Fibroblast of lung (primary cell): ENCODE results near the gene ARID5A. TPM values are rescaled to one million over a fixed set of nuclear protein-coding genes. Genes with fewer than 3 reads are reported as not detected.

Experiments used
- DNase-seq, 2 donors: peaks; one replicate each; pipeline versions ENCODE4 v3.0.0 to v3.0.0-alpha.2; 2010; ENCODE audit warnings: low read depth in 2 of 2
- H2AFZ ChIP-seq: 2 replicates; pipeline ENCODE4 v1.5.1; 2012; ENCODE audit warnings: low read length, control low read depth, inconsistent platforms
- H3K27ac ChIP-seq: 2 replicates; pipeline ENCODE4 v1.5.1; 2011; ENCODE audit warnings: low read length, control low read depth; ENCODE audit not compliant: insufficient read depth
- H3K27me3 ChIP-seq: 2 replicates; pipeline ENCODE4 v1.5.1; 2011; ENCODE audit warnings: mild to moderate bottlenecking, low read length; ENCODE audit not compliant: control insufficient read depth, insufficient read depth
- H3K36me3 ChIP-seq: 2 replicates; pipeline ENCODE4 v1.5.1; 2011; ENCODE audit warnings: low read length; ENCODE audit not compliant: control insufficient read depth, insufficient read depth
- H3K4me1 ChIP-seq: 2 replicates; pipeline ENCODE4 v1.5.1; 2011; ENCODE audit warnings: low read length; ENCODE audit not compliant: control insufficient read depth, insufficient read depth; ENCODE audit errors: extremely low read depth
- H3K4me2 ChIP-seq: 2 replicates; pipeline ENCODE4 v1.5.1; 2011; ENCODE audit warnings: low read length, control low read depth; ENCODE audit not compliant: insufficient read depth; ENCODE audit errors: extremely low read depth
- H3K4me3 ChIP-seq, 4 experiments: fragments of 200-600 bp in 1 of 4; sonication (generic) in 1 of 4; replicated peaks in 1 of 4; 2 replicates each; pipeline ENCODE4 v1.5.1; 2011 to 2016; ENCODE audit warnings: low read length in 4 of 4, low read depth in 3 of 4, mild to moderate bottlenecking in 3 of 4, control low read depth in 2 of 4, inconsistent platforms in 1 of 4, mixed read lengths in 1 of 4; ENCODE audit not compliant: insufficient read depth in 1 of 4; ENCODE audit errors: control extremely low read depth in 1 of 4
- H3K79me2 ChIP-seq: 2 replicates; pipeline ENCODE4 v1.5.1; 2012; ENCODE audit warnings: mild to moderate bottlenecking, low read length, inconsistent platforms; ENCODE audit not compliant: control insufficient read depth, insufficient read depth
- H3K9ac ChIP-seq: 2 replicates; pipeline ENCODE4 v1.5.1; 2011; ENCODE audit warnings: mild to moderate bottlenecking, low read length, control low read depth; ENCODE audit not compliant: insufficient read depth
- H3K9me3 ChIP-seq: 2 replicates; pipeline ENCODE4 v1.5.1; 2012; ENCODE audit warnings: low read depth, low read length; ENCODE audit not compliant: control insufficient read depth, insufficient read depth
- H4K20me1 ChIP-seq: 2 replicates; pipeline ENCODE4 v1.5.1; 2011; ENCODE audit warnings: low read length; ENCODE audit not compliant: control insufficient read depth, insufficient read depth; ENCODE audit errors: extremely low read depth
- EZH2 ChIP-seq: IDR thresholded peaks from 2 replicates; pipeline ENCODE4 v1.5.1; 2012; ENCODE audit warnings: low read length, control low read depth, mild to moderate bottlenecking; ENCODE audit errors: missing control alignments
- polyA plus RNA-seq, 2 donors: library from polyadenylated mRNA; depleted of rRNA in 1 of 2; stranded (reverse) in 1 of 2; unstranded in 1 of 2; fragments of >200 nt; gene quantifications; 2 replicates each; pipeline ENCODE4 v1.2.1, GENCODE V29; 2011 to 2012; ENCODE audit warnings: missing spikeins in 1 of 2
- total RNA-seq: library from RNA; depleted of rRNA; stranded (reverse); fragments of >200 nt; gene quantifications from 2 replicates; pipeline ENCODE4 v1.2.1, GENCODE V29; 2014
- TF ChIP-seq, protein P1 (sequence below), 2 donors: IDR thresholded peaks in 1 of 2; conservative IDR thresholded peaks in 1 of 2; 1 replicate in 1 of 2; 2 replicates in 1 of 2; pipeline ENCODE4 v1.5.1; 2011 to 2012; ENCODE audit warnings: low read length in 2 of 2, control low read depth in 1 of 2, inconsistent platforms in 1 of 2, low read depth in 1 of 2, mild to moderate bottlenecking in 1 of 2

The ARID5A gene
- total and polyA plus RNA-seq, 2 donors (not counting 1 experiment from before 2014, with no cell fraction given) = 5.2 to 9.7 TPM

- Histone ChIP-seq H3K36me3 (peaks cover 4% of the 10 kb centered on the region), H3K4me1 (peaks cover 4% of the 10 kb centered on the region), H3K9me3 (no peaks in the 10 kb centered on the region), H3K4me2 (no peak overlapping the region), H3K27me3 (no peaks in the 10 kb centered on the region), H3K9ac (no peak overlapping the region), H4K20me1 (no peaks in the 10 kb centered on the region), H3K4me3 (no peak overlapping the region), H2AFZ (no peak overlapping the region), H3K79me2 (no peaks in the 10 kb centered on the region), H3K27ac (no peak overlapping the region)
- DNase-seq = no peak
- TF ChIP-seq, protein P1, sequence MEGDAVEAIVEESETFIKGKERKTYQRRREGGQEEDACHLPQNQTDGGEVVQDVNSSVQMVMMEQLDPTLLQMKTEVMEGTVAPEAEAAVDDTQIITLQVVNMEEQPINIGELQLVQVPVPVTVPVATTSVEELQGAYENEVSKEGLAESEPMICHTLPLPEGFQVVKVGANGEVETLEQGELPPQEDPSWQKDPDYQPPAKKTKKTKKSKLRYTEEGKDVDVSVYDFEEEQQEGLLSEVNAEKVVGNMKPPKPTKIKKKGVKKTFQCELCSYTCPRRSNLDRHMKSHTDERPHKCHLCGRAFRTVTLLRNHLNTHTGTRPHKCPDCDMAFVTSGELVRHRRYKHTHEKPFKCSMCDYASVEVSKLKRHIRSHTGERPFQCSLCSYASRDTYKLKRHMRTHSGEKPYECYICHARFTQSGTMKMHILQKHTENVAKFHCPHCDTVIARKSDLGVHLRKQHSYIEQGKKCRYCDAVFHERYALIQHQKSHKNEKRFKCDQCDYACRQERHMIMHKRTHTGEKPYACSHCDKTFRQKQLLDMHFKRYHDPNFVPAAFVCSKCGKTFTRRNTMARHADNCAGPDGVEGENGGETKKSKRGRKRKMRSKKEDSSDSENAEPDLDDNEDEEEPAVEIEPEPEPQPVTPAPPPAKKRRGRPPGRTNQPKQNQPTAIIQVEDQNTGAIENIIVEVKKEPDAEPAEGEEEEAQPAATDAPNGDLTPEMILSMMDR (conservative IDR thresholded peaks at IDR 0.05 in 1 of 2, IDR thresholded peaks at IDR 0.05 in 1 of 2; ENCODE audit: low read depth in 1 of 2, low read length in 2 of 2) = no peak
- no peak for TF ChIP-seq EZH2
These were observed 9.8 kb downstream of the ARID5A start for GRCh38 chr2:96546321-96546720.

GRCh38 chr2:96546797-96547196, 10.2 kb downstream of the ARID5A start:
- no peak for DNase-seq
- H3K9ac ChIP-seq = no peak overlapping the region
- no peak for TF ChIP-seq EZH2
- TF ChIP-seq, protein P1 (conservative IDR thresholded peaks at IDR 0.05 in 1 of 2, IDR thresholded peaks at IDR 0.05 in 1 of 2; ENCODE audit: low read depth in 1 of 2, low read length in 2 of 2) = no peak
- no peaks in the 10 kb centered on the region for H3K9me3 ChIP-seq
- H3K27ac ChIP-seq = no peak overlapping the region
- H3K36me3 ChIP-seq = peaks cover 4% of the 10 kb centered on the region
- H3K27me3 ChIP-seq = no peaks in the 10 kb centered on the region
- H3K4me3 ChIP-seq = no peak overlapping the region
- no peak overlapping the region for H3K4me2 ChIP-seq
- peaks cover under 1% of the 10 kb centered on the region for H3K4me1 ChIP-seq
- no peak overlapping the region for H2AFZ ChIP-seq
- no peaks in the 10 kb centered on the region for H3K79me2 ChIP-seq
- H4K20me1 ChIP-seq = no peaks in the 10 kb centered on the region

GRCh38 chr2:96547203-96547641, 10.7 kb downstream of the ARID5A start:
- Histone ChIP-seq H3K79me2 (no peaks in the 10 kb centered on the region), H3K27ac (no peak overlapping the region), H3K36me3 (peaks cover 4% of the 10 kb centered on the region), H3K4me3 (no peak overlapping the region), H3K9me3 (no peaks in the 10 kb centered on the region), H2AFZ (no peak overlapping the region), H3K4me2 (no peak overlapping the region), H4K20me1 (no peaks in the 10 kb centered on the region), H3K9ac (no peak overlapping the region), H3K4me1 (no peaks in the 10 kb centered on the region), H3K27me3 (no peaks in the 10 kb centered on the region)
- TF ChIP-seq, protein P1 (conservative IDR thresholded peaks at IDR 0.05 in 1 of 2, IDR thresholded peaks at IDR 0.05 in 1 of 2; ENCODE audit: low read depth in 1 of 2, low read length in 2 of 2) = no peak
- TF ChIP-seq EZH2 = no peak
- no peak for DNase-seq
